Neural cell (in vitro differentiated cells): ENCODE data around the gene CTTN. TPM values are rescaled to one million over a fixed set of nuclear protein-coding genes. Genes with fewer than 3 reads are reported as not detected.

Experiments
- H2AFZ ChIP-seq: fragments of 200-600, 300-800 bp; sonication (generic), shearing (Covaris generic); 2 replicates; pipeline ENCODE4 v1.6.0; 2014; ENCODE audit warnings: low read depth, mild to moderate bottlenecking, antibody characterized with exemption, low read length, moderate library complexity
- H3F3A ChIP-seq: fragments of 200-600 bp; shearing (Covaris generic); 2 replicates; pipeline ENCODE4 v1.6.1; 2016; ENCODE audit warnings: mild to moderate bottlenecking, moderate library complexity, mixed read lengths, antibody characterized with exemption, low read length; ENCODE audit not compliant: insufficient read depth, poor library complexity, severe bottlenecking
- H3K27ac ChIP-seq: fragments of 200-600, 300-800 bp; sonication (generic), shearing (Covaris generic); 2 replicates; pipeline ENCODE4 v1.5.1; 2014; ENCODE audit warnings: mild to moderate bottlenecking, low read length, moderate library complexity
- H3K27me3 ChIP-seq: fragments of 300-800, 200-600 bp; sonication (generic), shearing (Covaris generic); 2 replicates; pipeline ENCODE4 v1.6.0; 2014; ENCODE audit warnings: mild to moderate bottlenecking, low read depth, low read length, moderate library complexity; ENCODE audit not compliant: insufficient read depth
- H3K36me3 ChIP-seq: fragments of 300-800, 200-600 bp; sonication (generic), shearing (Covaris generic); 2 replicates; pipeline ENCODE4 v1.5.1; 2014; ENCODE audit warnings: mild to moderate bottlenecking, antibody characterized with exemption, low read length, moderate library complexity; ENCODE audit not compliant: insufficient read depth
- H3K4me2 ChIP-seq: fragments of 300-800, 200-600 bp; sonication (generic), shearing (Covaris generic); 2 replicates; pipeline ENCODE4 v1.6.0; 2014; ENCODE audit warnings: mild to moderate bottlenecking, low read length
- H3K4me3 ChIP-seq: fragments of 300-800, 200-600 bp; sonication (generic), shearing (Covaris generic); 2 replicates; pipeline ENCODE4 v1.5.1; 2014; ENCODE audit warnings: mild to moderate bottlenecking, low read length, moderate library complexity
- H3K79me2 ChIP-seq: fragments of 200-600 bp; shearing (Covaris generic); replicated peaks from 2 replicates; pipeline ENCODE4 v1.6.0; 2014; ENCODE audit warnings: mild to moderate bottlenecking, low read length, moderate library complexity; ENCODE audit not compliant: insufficient read depth
- H3K9ac ChIP-seq: fragments of 300-800, 200-600 bp; sonication (generic), shearing (Covaris generic); 2 replicates; pipeline ENCODE4 v1.6.1; 2016; ENCODE audit warnings: mild to moderate bottlenecking, low read length, mixed read lengths
- H3K9me2 ChIP-seq: fragments of 200-600 bp; shearing (Covaris generic); 2 replicates; pipeline ENCODE4 v1.6.1; 2016; ENCODE audit warnings: mild to moderate bottlenecking, low read length, mixed read lengths; ENCODE audit not compliant: insufficient read depth
- H3K9me3 ChIP-seq: fragments of 200-600, 300-800 bp; sonication (generic), shearing (Covaris generic); 2 replicates; pipeline ENCODE4 v1.6.1; 2016; ENCODE audit warnings: mild to moderate bottlenecking, mixed run types, low read length, moderate library complexity, mixed read lengths
- H4K20me1 ChIP-seq: fragments of 200-600 bp; shearing (Covaris generic); 2 replicates; pipeline ENCODE4 v1.6.1; 2016; ENCODE audit warnings: mild to moderate bottlenecking, mixed run types; ENCODE audit not compliant: insufficient read depth
- EP300 ChIP-seq: fragments of 450-650 bp; conservative IDR thresholded peaks from 2 replicates; pipeline ENCODE4 v1.6.1; 2014; ENCODE audit warnings: antibody characterized with exemption, mild to moderate bottlenecking, moderate library complexity; ENCODE audit not compliant: poor library complexity, severe bottlenecking
- EZH2 ChIP-seq: fragments of 200-600, 300-800 bp; shearing (Covaris generic), sonication (generic); IDR thresholded peaks from 2 replicates; pipeline ENCODE4 v1.6.1; 2014; ENCODE audit warnings: antibody characterized with exemption, low read length, borderline replicate concordance, mild to moderate bottlenecking; ENCODE audit not compliant: insufficient read depth, poor library complexity, severe bottlenecking
- MXI1 ChIP-seq: fragments of 450-650 bp; conservative IDR thresholded peaks from 2 replicates; pipeline ENCODE4 v1.6.1; 2014; ENCODE audit warnings: antibody characterized with exemption, mild to moderate bottlenecking; ENCODE audit not compliant: poor library complexity, severe bottlenecking
- POLR2AphosphoS5 ChIP-seq: IDR thresholded peaks from 2 replicates; pipeline ENCODE4 v1.6.1; 2012
- RAD21 ChIP-seq: fragments of 450-650 bp; conservative IDR thresholded peaks from 2 replicates; pipeline ENCODE4 v1.6.1; 2014; ENCODE audit warnings: antibody characterized with exemption, mild to moderate bottlenecking, moderate library complexity
- REST ChIP-seq: IDR thresholded peaks from 2 replicates; pipeline ENCODE4 v1.6.1; 2012; ENCODE audit warnings: borderline replicate concordance
- SMC3 ChIP-seq: fragments of 450-650 bp; conservative IDR thresholded peaks from 2 replicates; pipeline ENCODE4 v1.6.1; 2014; ENCODE audit warnings: antibody characterized with exemption, mild to moderate bottlenecking, moderate library complexity; ENCODE audit not compliant: poor library complexity
- TAF1 ChIP-seq: IDR thresholded peaks from 2 replicates; pipeline ENCODE4 v1.6.1; 2012; ENCODE audit warnings: low read depth
- polyA plus RNA-seq: library from polyadenylated mRNA; depleted of rRNA; stranded (reverse); fragments of >200 nt; gene quantifications from 2 replicates; pipeline ENCODE4 v1.2.3, GENCODE V29; 2014
- TF ChIP-seq, protein P1 (sequence below): fragments of 450-650 bp; IDR thresholded peaks from 2 replicates; pipeline ENCODE4 v1.5.1; 2014; ENCODE audit warnings: antibody characterized with exemption, mild to moderate bottlenecking, moderate library complexity; ENCODE audit not compliant: poor library complexity, severe bottlenecking

The CTTN gene
- polyA plus RNA-seq, 1 donor from 2014 or later, result 220 TPM

DNA sequence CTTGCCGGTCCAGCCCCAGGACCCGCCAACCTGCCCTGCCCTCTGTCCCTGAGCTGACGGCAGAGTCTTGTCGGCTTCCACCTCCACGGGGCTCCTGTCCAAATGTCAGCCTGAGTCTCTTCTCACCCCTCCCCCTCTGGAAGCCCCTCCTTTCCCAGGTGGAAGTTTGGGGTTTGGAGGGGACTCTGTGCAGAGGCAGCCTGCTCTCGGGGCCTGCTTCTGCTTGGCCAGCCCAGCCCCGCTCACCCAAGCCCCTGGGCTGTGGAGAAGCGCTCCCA is 31.0 kb downstream of the CTTN start:
- peaks cover 7% of the 10 kb centered on the region for H3K36me3 ChIP-seq
- H2AFZ ChIP-seq, result no peak overlapping the region
- no peaks in the 10 kb centered on the region for H3K27me3 ChIP-seq
- H3K9ac ChIP-seq, result no peak overlapping the region
- no peaks in the 10 kb centered on the region for H3K9me3 ChIP-seq
- no peaks in the 10 kb centered on the region for H4K20me1 ChIP-seq
- H3K4me2 ChIP-seq, result no peak overlapping the region
- H3K79me2 ChIP-seq, result no peaks in the 10 kb centered on the region
- H3K27ac ChIP-seq, result no peak overlapping the region
- TF ChIP-seq EP300, result no peak
- no peak for TF ChIP-seq POLR2AphosphoS5
- no peak for TF ChIP-seq RAD21
- no peak for TF ChIP-seq MXI1
- TF ChIP-seq EZH2, result no peak
- TF ChIP-seq, protein P1, sequence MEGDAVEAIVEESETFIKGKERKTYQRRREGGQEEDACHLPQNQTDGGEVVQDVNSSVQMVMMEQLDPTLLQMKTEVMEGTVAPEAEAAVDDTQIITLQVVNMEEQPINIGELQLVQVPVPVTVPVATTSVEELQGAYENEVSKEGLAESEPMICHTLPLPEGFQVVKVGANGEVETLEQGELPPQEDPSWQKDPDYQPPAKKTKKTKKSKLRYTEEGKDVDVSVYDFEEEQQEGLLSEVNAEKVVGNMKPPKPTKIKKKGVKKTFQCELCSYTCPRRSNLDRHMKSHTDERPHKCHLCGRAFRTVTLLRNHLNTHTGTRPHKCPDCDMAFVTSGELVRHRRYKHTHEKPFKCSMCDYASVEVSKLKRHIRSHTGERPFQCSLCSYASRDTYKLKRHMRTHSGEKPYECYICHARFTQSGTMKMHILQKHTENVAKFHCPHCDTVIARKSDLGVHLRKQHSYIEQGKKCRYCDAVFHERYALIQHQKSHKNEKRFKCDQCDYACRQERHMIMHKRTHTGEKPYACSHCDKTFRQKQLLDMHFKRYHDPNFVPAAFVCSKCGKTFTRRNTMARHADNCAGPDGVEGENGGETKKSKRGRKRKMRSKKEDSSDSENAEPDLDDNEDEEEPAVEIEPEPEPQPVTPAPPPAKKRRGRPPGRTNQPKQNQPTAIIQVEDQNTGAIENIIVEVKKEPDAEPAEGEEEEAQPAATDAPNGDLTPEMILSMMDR, result no peak
- TF ChIP-seq TAF1, result no peak
- TF ChIP-seq SMC3, result no peak
- no peak for TF ChIP-seq REST
- H3F3A ChIP-seq, result no peaks in the 10 kb centered on the region
- no peaks in the 10 kb centered on the region for H3K9me2 ChIP-seq
- no peak overlapping the region for H3K4me3 ChIP-seq

GRCh38 chr11:70429724-70430521 is 31.6 kb downstream of the CTTN start:
- TF ChIP-seq MXI1 (no peak), EZH2 (no peak), TAF1 (no peak), POLR2AphosphoS5 (no peak), REST (no peak), RAD21 (no peak), EP300 (no peak), SMC3 (no peak)
- TF ChIP-seq, protein P1, result no peak
- Histone ChIP-seq H3K27me3 (no peaks in the 10 kb centered on the region), H2AFZ (no peak overlapping the region), H3K4me3 (no peak overlapping the region), H3K9ac (no peak overlapping the region), H3K79me2 (no peaks in the 10 kb centered on the region), H3F3A (no peaks in the 10 kb centered on the region), H3K27ac (no peak overlapping the region), H3K4me2 (no peak overlapping the region), H3K9me3 (no peaks in the 10 kb centered on the region), H3K9me2 (no peaks in the 10 kb centered on the region), H4K20me1 (no peaks in the 10 kb centered on the region), H3K36me3 (peaks cover 7% of the 10 kb centered on the region)
